HG03521 (cell line): ENCODE results near the gene CXCL11.
"Not testable (repeated sequence)": the region's sequence is repeated elsewhere in the genome, so short reads cannot be mapped to it uniquely, and the experiment has no call there.

ENCODE experiments used
- ATAC-seq: cut with Tn5 transposase; IDR thresholded peaks from one replicate; pipeline ENCODE4 v1.9.1; 2021; ENCODE audit warnings: mild to moderate bottlenecking, moderate library complexity; ENCODE audit not compliant: unreplicated experiment

Gene CXCL11

DNA sequence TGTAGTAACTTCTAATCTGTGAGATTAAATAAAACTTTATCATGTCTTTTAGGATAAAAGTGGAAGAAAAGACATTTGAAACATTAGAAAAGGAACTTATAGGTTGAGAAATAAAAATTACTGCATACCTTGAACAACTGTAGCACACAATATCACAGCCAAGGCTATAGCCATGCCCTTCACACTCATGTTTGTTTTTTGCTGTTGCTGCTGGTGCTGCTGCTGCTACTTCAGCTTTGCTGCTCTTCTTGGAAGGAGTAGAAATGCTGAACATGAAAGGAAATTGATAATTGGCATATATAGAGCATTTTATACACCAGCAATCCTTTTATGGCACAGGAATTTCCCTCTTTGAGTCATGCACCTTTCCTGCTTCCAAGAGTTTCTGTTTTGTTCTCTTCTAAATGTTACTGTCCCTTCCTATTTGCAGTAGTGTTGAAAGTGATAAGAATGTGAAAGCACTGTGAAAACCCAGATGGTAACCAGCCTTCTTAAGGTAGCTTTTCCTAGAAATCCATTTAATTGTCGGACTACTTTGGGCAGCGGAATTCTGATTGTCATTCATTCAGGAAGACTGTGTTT lies at the start of gene CXCL11:
Gene CXCL11, minus strand, starts transcription at position 272 of the 582 bp plus-strand sequence. Its CDS starts 83 bp downstream, at position 189.
- no peak for ATAC-seq

DNA sequence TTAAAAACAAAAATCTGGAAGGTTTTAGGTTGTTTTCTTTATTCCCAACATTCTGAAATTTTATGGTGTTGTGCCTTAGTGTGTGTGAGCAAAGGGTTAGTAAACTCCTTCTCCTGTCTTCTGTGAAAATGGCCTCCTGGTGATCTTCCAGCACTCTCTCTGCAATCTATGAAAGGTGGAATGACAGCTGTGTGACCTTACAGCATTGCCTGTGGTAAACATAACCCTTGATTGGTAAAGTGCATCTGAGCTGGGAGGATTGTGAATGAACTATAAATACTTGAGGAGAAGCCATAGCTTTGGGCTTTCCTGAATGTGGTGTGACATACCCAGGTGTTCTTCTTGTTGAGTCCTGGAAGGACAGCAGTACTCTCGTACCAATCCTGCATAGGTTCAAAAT lies 48.7 kb upstream of the CXCL11 start:
- no peak for ATAC-seq

DNA sequence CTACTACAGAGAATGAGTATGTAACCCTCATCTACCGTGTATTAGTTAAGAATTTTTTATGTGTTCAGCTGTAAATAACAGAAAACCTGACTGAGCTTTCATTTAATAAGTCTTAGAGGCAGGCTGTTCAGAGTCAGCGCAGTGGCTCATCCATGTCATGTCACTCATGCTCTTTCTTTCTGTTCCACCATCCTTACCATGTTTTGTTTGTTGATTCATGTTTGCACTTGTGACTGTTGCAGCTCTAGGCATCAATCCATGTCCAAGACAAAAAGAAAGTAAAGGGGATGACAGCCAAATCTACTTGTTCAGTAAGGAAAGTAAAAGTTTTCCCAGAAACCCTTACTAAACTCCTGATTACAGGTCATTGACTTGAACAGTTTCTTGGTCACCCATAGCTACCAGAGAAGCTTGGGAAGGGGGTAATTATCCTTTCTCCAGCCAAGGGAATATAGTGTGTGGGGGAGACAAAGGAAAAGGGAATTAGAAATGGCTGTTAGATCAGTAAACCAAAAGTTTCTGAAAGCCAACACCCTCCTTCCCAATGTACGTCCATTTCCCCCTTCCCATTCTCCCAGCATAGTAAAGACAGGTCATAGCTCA lies 47.6 kb upstream of the CXCL11 start:
- no peak for ATAC-seq

DNA sequence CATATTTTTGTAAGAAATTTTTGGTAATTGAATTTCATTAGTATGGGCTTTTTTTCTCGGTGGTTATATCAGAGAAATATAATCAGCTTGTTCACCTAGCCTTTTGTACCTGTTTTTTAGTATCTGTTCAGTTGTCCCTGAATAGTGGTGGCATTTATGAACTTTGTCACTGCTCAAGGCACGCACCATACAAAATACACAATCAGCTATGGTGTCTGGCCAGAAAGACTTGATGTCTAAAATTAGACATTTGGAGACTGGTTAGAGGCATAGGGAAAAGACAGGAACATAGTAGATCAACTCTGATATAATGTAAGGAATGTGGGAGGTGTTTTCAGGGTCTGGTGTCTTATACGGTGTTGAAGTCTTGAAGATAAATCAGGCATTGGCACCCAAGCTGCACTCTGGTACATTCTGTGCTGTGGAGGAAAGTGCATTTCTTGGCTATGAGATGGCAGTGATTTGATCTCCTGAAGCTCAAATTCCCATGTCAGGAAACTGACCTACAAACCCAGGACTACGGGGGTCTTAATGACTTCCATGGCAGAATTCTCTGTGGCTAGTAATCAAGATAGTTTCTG lies 42.3 kb upstream of the CXCL11 start:
- no peak for ATAC-seq

DNA sequence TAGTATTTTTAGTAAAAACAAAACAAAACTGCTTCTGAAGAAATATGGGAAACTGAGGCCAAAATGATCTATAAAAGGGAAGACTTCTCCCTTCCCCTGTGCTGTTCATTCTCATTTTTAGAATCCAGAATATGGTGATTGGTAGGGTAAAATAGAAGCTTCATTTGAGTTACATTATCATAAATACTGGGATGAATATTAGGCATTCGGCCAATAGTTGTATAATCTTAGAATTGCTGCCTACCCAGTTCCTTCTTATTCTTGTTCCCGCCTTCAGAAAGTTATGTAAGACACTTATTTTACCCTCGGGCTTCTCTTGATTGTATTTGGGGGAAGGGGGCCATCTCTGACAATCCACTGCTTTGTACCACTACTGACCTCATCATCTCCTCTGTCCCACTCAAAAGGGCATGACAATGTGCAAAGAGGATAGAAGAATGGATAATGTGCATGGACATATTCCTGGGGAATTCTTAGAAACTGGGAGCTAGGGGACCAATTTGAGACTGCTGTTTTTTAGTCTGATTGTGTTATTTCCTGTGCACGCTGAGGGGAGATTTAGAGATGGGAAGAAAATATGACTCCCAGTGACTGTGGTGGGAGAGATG lies 39.2 kb upstream of the CXCL11 start:
- no peak for ATAC-seq

DNA sequence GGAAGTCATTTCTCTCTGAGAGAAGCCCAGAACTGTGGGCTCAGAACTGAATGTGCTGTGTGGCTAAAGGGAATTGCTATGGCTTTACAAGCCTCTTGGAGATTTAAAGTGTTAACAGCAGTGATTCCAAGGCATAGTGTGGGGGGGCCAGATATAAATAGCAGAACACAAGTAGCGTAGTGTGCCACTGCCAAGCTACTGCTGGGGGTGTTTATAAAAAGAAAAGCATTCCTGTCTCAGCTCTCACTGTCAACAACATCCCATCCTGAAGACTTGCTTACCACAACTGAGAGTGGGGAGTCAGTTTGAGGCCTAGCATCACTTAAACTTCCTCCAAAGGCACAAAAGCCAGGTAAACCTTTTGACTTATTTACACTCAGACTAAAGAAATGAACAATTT lies 38.6 kb upstream of the CXCL11 start, which contains the start of gene ART3:
Gene ART3, plus strand, starts transcription at position 242 of the 400 bp plus-strand sequence. CDS start 1,181 bp downstream, outside the sequence.
- ATAC-seq, result no peak

DNA sequence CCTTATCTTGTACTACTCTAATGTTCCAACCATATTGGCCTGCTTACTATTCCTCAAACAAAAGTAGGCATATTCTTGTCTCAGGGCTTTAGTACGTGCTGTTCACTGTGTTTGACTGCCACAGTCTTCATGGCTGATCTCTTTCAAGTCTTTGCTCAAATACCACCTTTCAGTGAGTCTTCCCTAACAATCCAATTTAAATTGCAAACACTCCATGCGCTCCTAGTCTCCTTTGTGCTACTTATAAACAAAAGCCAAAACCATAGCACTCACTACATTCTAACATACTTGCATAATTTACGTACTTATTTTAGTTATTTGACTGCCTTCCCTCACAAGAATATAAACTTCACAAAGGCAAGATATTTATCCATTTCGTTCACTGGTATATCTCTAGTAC lies 36.9 kb upstream of the CXCL11 start:
- ATAC-seq, result no peak

DNA sequence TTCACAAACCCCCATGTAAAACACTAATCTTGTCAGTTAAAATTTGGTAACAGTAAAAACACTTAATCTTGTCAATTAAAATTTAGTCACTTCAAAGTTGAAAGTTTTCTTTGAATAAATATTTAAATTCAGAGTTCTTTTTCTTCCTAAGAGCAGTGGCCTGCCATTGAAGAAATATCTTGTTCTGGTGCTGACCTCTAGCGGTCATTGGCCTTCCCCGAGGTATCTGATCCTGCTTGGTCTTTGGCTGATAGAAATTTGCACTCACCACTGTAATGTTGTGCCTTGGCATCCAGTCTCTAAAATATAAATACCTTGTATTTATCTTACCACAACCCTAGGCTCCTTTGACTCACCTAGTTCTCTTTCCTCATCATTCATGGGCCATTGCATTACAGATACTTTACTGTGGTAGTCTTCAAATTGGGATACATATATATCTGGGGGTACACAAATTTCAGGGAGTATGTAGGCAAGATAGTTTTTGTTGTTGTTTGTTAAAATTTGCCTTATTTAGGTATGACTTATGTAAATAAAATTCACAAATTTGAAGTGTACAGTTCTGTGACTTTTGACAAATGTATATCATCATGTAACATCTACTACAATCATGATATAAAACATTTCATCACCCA lies 31.9 kb upstream of the CXCL11 start:
- ATAC-seq, result peak; percentile 71

DNA sequence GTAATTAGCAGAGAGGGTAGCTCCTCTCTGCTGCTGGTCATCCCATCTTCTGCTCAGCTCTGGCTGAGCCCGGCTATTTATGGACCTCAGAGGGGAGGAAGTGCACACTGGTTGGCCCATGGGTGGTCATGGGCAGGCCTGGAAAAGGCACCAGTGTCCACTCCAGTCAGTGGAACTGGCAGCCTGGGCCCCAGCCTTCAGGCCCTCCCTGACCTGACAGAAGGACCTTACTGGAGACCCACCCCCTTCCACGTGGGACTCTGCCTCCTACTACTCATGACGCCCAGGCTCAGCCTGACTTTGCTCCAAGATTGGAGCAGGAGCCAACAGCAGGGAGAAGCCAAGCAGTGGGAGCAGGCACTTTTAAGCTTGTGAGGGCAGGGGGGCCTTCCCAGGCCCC lies 30.7 kb upstream of the CXCL11 start:
- no peak for ATAC-seq

DNA sequence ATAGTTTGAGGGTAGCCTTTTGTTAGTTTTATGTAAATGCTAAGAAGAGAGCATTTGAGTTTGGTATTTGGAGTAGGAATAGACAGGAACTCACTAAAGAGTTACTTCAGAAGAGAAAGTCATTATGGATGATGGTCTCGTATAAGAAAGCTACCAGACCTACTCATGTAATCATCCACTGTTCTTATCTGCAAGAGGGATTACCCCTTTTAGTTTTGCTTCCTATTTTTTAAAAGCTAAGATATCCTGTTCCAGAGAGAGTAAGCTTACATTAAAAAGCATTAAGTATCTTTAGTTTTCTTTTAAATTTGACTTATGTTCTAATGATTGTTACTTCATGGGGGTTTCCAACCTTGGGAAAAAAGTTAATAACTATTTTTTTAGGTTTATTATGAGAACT lies 26.1 kb upstream of the CXCL11 start:
- no peak for ATAC-seq

DNA sequence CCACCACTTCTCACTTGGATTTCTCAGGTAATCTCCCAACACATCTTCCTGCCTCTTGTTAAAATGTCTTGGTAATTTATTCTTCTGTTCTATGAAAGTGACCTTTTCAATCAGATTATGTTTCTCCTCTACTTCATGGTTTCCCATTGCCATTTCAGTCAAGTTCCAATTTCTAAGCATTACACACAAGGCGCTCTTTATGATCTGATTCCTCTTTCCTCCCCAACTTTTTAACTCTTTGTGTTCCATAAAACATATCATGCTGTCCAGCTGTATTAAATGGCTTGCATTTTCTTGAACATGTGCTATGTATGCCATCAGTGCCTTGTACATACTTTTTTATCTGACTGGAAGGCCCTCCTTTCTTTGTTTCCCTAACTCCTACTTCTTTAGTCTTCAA lies 25.6 kb upstream of the CXCL11 start:
- ATAC-seq, result no peak

DNA sequence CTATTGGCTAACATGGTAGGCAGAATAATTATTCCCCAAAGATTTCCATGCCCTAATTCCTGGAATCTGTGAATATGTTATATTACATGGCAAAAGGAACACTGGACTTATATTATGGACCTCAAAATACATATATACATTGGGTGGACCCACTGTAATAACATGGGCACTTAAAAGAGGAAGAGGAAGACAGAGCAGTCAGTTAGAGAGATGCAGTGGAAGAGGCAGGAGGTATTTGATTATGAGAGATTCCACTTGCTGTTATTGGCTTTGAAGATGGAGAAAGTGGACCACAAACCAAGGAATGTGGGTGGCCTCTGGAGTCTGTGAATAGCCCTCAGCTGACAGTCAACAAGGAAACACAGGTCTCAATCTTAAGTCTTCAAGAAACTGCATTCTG lies 24.6 kb upstream of the CXCL11 start:
- no peak for ATAC-seq

DNA sequence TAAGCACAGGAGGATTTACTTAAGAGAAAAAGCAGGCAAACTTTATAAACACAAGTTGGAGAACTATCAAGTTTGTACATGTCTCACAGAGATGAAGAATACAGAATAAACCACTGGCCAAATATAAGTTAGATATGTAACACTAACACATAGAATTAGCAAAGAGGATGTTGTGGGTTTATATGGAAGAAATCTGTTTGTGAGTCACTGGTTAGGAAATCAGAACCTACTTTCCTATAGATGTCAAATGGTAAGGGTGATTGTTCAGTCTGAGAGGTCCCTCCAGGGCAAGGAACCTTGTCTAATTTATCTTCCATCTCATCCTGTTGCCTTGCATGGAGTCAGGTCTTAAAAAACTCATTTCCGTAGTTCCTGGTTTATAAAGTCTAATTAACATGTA lies 23.9 kb upstream of the CXCL11 start:
- ATAC-seq, result no peak

DNA sequence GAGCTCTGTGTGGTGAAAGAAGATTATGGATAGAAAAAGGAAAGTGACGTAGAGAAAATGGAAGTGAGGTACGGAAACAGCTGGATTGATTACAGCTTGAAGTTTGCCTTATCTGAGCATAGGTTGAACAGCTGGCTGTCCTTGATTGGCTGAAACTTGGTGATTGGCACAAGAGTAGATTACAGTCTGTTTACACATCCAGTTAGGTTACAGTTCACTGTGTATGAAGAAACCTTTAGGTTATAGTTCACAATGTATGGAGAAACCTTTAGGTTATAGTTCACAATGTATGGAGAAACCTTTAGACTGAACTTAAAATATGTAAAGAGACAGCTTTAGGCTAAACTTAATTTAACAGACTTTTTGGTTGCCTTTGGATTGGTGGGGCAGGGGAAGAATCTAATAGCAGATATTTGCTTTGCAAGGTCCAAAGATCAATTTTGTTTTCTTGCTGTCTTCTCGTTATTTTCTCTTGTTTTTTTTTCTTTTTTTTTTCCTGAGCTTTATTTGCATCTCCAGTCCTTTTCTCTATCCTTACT lies 23.1 kb upstream of the CXCL11 start:
- ATAC-seq, result no peak

DNA sequence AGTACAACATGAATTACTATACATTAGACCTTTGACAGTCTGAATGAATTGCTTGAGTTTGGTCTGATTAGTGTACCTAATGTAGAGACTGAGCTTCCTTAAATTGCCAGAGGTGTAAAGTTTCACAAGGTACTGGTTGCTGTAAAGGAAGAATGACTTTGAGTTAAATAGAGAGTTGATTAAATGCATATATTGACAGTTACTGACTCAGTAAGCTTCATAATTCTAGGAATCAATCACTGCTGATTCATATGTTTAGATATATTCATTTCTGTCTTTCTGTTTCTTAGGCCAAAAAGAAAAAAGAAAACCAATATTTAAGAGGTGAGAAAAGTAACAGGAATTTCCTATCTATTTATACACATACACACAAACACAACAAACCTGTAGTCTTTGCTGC lies 22.4 kb upstream of the CXCL11 start:
- no peak for ATAC-seq

DNA sequence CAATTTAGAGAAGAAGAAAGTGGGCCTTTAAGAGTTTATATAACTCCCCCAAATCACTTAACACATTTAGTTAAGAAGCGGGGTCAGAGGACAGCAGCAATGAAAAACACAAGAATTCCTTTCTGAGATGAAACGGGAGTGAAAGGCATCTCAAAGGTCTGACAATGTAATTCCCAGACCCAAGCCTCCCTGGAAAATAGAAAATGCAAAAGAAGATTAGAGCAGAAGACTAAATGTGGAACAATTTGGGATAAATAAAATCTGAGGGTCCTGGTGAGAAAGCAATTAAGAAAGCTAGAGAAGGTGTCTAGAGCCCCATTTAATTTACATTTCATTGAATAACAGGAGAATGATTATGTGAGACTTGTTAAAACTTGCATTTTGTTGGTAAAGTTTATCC lies 19.6 kb upstream of the CXCL11 start:
- ATAC-seq, result no peak

DNA sequence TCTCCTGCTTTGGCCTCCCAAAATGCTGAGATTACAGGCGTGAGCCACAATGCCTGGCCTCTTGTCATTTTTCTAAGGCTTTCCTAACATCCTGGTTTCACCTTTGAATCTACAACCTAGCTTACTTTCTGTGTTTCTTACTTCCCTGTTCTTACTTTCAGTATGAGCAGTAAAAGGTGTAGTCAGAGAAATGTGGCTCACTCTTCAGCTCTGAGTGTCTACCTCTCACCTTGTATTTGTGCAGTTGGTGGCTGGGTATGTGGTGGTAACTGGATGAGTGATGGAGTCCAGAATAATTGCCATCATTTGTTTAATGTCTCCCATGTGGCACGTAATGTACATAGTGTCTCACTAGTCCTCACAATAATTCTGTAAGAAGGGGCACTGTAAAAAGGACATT lies 19.1 kb upstream of the CXCL11 start:
- peak; percentile 97 for ATAC-seq

DNA sequence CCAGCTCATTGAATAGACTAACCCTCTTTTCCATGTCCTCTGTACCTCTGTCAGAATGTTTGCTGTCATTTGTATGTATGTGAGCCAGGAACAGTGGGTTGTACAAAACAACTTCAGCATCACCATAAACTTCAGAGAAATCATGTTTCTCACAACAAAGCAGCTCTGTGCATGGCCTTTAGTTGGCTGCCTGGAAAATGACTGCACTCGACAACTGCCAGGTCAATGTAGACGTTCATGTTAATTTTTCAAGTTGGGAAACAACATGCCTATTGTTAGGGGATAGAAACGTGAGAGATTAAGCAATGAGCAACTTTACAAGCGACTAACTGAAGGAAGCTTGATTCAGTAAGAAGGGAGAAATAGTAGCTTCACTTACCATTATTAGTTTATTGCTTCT lies 17.9 kb upstream of the CXCL11 start:
- ATAC-seq, result no peak

DNA sequence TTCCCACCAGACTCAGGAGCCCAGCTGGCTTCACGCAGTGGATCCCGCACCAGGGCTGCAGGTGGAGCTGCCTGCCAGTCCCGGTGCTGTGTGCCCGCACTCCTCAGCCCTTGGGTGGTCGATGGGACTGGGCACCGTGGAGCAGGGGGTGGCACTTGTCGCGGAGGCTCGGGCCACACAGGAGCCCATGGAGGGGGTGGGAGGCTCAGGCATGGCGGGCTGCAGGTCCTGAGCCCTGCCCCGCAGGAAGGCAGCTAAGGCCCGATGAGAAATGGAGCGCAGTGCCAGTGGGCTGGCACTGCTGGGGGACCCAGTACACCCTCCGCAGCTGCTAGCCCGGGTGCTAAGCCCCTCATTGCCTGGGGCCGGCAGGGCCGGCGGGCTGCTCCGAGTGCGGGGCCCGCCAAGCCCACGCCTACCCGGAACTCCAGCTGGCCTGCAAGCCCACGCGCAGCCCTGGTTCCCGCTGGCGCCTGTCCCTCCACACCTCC lies 14.7 kb upstream of the CXCL11 start:
- ATAC-seq, result not testable (repeated sequence)

DNA sequence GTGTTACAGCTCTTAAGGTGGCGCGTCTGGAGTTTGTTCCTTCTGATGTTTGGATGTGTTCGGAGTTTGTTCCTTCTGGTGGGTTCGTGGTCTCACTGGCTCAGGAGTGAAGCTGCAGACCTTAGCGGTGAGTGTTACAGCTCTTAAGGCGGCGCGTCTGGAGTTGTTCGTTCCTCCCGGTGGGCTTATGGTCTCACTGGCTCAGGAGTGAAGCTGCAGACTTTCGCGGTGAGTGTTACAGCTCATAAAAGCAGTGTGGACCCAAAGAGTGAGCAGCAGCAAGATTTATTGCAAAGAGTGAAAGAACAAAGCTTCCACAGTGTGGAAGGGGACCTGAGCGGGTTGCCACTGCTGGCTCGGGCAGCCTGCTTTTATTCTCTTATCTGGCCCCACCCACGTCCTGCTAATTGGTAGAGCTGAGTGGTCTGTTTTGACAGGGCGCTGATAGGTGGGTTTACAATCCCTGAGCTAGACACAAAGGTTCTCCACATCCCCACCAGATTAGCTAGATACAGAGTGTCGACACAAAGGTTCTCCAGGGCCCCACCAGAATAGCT lies 14.1 kb upstream of the CXCL11 start:
- not testable (repeated sequence) for ATAC-seq

DNA sequence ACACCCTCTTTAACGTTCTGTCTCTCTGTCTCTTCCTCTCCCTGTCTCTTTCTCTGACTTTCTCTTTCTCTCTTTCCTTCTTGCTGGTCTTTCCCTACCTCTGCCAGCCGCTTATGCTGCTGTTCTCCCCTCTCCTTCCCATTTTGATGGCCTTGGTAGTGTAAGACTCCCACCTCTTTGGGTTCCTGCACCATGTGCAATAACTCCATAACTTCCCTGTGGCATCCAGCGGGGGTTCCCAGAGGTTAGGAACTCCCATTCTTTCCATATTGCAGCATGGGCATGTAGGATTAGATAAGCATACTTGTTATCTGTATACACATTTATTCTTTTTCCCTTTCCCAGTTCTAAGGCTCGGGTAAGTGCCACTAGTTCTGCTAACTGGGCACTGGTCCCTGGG lies 8.8 kb upstream of the CXCL11 start:
- not testable (repeated sequence) for ATAC-seq
